Midbrain (tissue), 1 donor: ENCODE results near the gene CENPI.
A peak's percentile ranks its signal among the peaks of the same experiment; 100 is the strongest.
"Not testable (repeated sequence)": the region's sequence is repeated elsewhere in the genome, so short reads cannot be mapped to it uniquely, and the experiment has no call there.

ENCODE experiments used
- DNase-seq: peaks from one replicate; lab custom pipeline; 2025; lab: John Stamatoyannopoulos, UW

Gene CENPI

GRCh38 chrX:101097546-101098453 lies at the start of gene CENPI:
CENPI (plus strand) TSS chrX:101098204; CDS start chrX:101101071, 2,867 bp downstream.
- DNase-seq = peak; percentile 90

GRCh38 chrX:101051153-101051548 lies 46.9 kb upstream of the CENPI start:
- no peak for DNase-seq

- peak; percentile 78 for DNase-seq
Measured at GRCh38 chrX:101051549-101052302, 46.3 kb upstream of the CENPI start, which contains the start of gene TRMT2B. TRMT2B (minus strand) TSS chrX:101052111; CDS start chrX:101042289, 9,822 bp downstream.

- DNase-seq = not testable (repeated sequence)
Measured at GRCh38 chrX:101056551-101056950, 41.5 kb upstream of the CENPI start.

GRCh38 chrX:101057093-101057714 lies 40.8 kb upstream of the CENPI start:
- DNase-seq = no peak

GRCh38 chrX:101062176-101062575 lies 35.8 kb upstream of the CENPI start:
- no peak for DNase-seq

- no peak for DNase-seq
Measured at GRCh38 chrX:101071582-101071981, 26.4 kb upstream of the CENPI start.

GRCh38 chrX:101078716-101079598 lies 19.0 kb upstream of the CENPI start, which contains the start of gene TMEM35A:
TMEM35A (plus strand) TSS chrX:101078879; CDS start chrX:101079003, 124 bp downstream.
- DNase-seq = peak; percentile 31

- DNase-seq = no peak
Measured at GRCh38 chrX:101079736-101080270, 18.2 kb upstream of the CENPI start.

- no peak for DNase-seq
Measured at GRCh38 chrX:101080326-101081124, 17.5 kb upstream of the CENPI start.

GRCh38 chrX:101081231-101081630 lies 16.8 kb upstream of the CENPI start:
- DNase-seq = no peak

- no peak for DNase-seq
Measured at GRCh38 chrX:101091817-101092216, 6.2 kb upstream of the CENPI start.

GRCh38 chrX:101108284-101108683 lies 10.3 kb downstream of the CENPI start:
- no peak for DNase-seq

- no peak for DNase-seq
Measured at GRCh38 chrX:101117701-101118100, 19.7 kb downstream of the CENPI start.

- DNase-seq = no peak
Measured at GRCh38 chrX:101136235-101136634, 38.2 kb downstream of the CENPI start.
